GM21717 (cell line): Measurements from ENCODE around the gene DAAM2.

Experiments used
- ATAC-seq: cut with Tn5 transposase; IDR thresholded peaks from one replicate; pipeline ENCODE4 v1.9.1; 2021; ENCODE audit warnings: mild to moderate bottlenecking, moderate library complexity; ENCODE audit not compliant: unreplicated experiment

DAAM2 gene

GRCh38 chr6:39786649-39787048 is 5.5 kb upstream of the DAAM2 start:
- ATAC-seq: no peak

- no peak for ATAC-seq
Measured at GRCh38 chr6:39787322-39787721, 4.9 kb upstream of the DAAM2 start.

- ATAC-seq: no peak
Measured at GRCh38 chr6:39790772-39791171, 1.4 kb upstream of the DAAM2 start.

GRCh38 chr6:39791311-39791710 is 865 bp upstream of the DAAM2 start:
- no peak for ATAC-seq

GRCh38 chr6:39792540-39793450 is 619 bp downstream of the DAAM2 start:
- ATAC-seq: no peak

GRCh38 chr6:39793516-39793915 is 1.3 kb downstream of the DAAM2 start:
- no peak for ATAC-seq

- no peak for ATAC-seq
Measured at GRCh38 chr6:39794231-39794630, 2.1 kb downstream of the DAAM2 start.

- no peak for ATAC-seq
Measured at GRCh38 chr6:39797751-39798150, 5.6 kb downstream of the DAAM2 start.

- no peak for ATAC-seq
Measured at GRCh38 chr6:39800034-39801032, 8.2 kb downstream of the DAAM2 start.

- ATAC-seq: no peak
Measured at GRCh38 chr6:39801456-39802251, 9.5 kb downstream of the DAAM2 start.

- ATAC-seq: no peak
Measured at GRCh38 chr6:39803872-39804271, 11.7 kb downstream of the DAAM2 start.

- no peak for ATAC-seq
Measured at GRCh38 chr6:39804466-39805065, 12.4 kb downstream of the DAAM2 start.

GRCh38 chr6:39806278-39806677 is 14.1 kb downstream of the DAAM2 start:
- no peak for ATAC-seq

- no peak for ATAC-seq
Measured at GRCh38 chr6:39808346-39808745, 16.2 kb downstream of the DAAM2 start.

- no peak for ATAC-seq
Measured at GRCh38 chr6:39808964-39809363, 16.8 kb downstream of the DAAM2 start.

- ATAC-seq: no peak
Measured at GRCh38 chr6:39811835-39812345, 19.7 kb downstream of the DAAM2 start.

GRCh38 chr6:39812496-39812852 is 20.3 kb downstream of the DAAM2 start:
- ATAC-seq: no peak

- no peak for ATAC-seq
Measured at GRCh38 chr6:39812853-39813533, 20.8 kb downstream of the DAAM2 start.

- no peak for ATAC-seq
Measured at GRCh38 chr6:39814236-39814635, 22.1 kb downstream of the DAAM2 start.

GRCh38 chr6:39815356-39815755 is 23.2 kb downstream of the DAAM2 start:
- no peak for ATAC-seq
